ENCODE results near the gene PRKAG1.

GRCh38 chr12:49020441-49020840, 1.9 kb upstream of the PRKAG1 start:
- no peak for TF ChIP-seq CTCF (IDR thresholded peaks at IDR 0.05)
- TF ChIP-seq POLR2A (IDR thresholded peaks at IDR 0.05): no peak

All from vagina (tissue), 2 donors.